GM18873 (cell line): Measurements from ENCODE around the gene VCX2.
"Not testable (repeated sequence)": the region's sequence is repeated elsewhere in the genome, so short reads cannot be mapped to it uniquely, and the experiment has no call there.

ENCODE experiments used
- ATAC-seq: cut with Tn5 transposase; IDR thresholded peaks from one replicate; pipeline ENCODE4 v1.9.1; 2021; ENCODE audit warnings: mild to moderate bottlenecking, moderate library complexity, moderate number of reproducible peaks; ENCODE audit not compliant: unreplicated experiment, low FRiP score

The VCX2 gene

DNA sequence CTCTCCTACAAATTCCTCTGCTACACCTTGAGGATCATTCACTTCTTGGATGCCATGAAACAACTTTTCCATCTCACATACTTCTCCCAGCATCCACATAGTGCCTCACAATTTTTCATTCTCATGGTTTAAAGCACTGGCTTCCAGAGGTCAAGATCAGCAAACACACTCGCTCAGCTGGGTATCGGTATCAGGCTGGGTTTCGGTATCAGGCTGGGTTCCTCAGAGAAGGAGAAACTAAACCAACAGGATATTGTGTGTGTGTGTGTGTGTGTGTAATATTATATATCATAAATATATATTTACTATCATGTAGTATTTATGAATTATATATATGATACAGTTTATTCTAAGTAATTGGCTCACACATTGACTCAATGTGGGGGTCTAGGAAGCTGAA is at the start of gene VCX2:
VCX2 (minus strand) TSS at position 99 of the 400 bp plus-strand sequence. CDS start 624 bp downstream, outside the sequence.
- not testable (repeated sequence) for ATAC-seq

DNA sequence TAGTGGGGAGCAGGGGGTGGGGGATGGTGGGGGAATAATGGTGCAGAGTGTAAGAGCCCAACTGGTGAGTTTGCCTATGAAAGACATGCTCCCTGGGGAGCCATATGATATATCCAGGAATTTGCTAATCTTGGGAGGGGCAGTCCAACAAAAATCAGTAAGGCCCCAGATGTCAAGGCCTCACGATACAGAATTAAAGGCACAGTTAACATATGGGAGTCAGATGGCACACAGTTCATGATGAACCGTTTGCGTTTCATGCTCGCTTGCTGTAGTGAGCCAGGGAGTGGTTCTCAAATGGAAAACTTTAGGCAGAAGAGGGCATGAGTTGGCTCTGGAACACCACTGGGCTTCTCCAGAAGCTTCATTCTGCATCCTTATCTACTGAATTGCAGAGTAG is 33.9 kb upstream of the VCX2 start:
- no peak for ATAC-seq

DNA sequence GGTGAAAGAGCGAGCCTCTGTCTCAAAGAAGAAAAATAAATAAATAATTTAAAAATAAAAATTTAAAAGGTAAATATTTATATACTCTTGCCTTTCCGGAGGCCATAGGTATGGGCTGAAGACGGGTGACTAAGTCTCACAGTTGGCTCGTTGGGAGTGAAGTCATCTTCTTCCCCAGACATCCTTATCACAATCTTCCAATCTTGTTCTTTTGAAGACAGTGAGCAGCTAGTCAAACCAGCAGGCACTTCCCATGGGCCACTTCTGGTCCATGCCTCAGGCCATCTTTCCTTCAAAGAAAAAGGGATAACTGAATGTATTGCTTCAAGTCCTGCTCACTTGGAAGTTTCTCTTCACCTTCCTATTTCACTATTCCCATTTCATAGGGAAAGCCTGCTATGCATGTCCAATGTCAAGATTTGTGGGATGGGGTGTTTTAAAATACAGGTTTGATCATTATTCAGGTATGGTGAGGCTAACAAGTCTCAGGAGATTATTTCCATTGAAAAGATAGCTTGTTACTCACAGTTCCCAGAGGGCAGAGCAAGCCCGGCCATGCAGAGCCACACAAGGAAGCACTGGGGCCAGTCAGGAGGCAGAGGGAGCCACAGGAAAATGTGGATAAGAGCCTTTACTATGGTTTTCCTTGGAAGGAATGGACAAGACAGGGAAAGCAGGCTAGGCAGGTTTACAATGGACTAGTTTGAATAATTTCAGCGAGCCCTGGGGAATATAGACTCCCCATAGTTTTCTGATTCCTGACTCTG is 33.3 kb upstream of the VCX2 start:
- no peak for ATAC-seq

DNA sequence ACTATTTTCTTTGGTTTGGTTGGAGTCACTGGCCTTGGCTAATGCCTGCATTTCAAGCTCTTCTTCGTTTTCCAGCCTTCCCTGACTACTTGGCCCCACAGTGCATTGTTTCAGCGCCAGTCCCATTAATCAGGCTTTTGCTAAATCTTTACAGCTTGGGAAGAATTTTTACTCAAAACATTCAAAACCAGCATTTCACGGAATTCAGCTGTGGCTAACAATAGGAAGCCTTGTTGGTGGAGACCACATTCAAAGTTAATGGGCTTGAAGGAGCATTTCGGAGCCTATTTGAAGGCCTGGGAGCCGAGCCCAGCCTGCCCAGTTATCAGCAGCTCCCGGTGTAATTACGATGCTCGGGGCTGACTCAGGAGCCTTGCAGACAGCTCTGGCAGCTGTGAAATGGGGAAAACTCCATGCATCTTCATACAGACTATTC is 30.8 kb upstream of the VCX2 start:
- no peak for ATAC-seq

DNA sequence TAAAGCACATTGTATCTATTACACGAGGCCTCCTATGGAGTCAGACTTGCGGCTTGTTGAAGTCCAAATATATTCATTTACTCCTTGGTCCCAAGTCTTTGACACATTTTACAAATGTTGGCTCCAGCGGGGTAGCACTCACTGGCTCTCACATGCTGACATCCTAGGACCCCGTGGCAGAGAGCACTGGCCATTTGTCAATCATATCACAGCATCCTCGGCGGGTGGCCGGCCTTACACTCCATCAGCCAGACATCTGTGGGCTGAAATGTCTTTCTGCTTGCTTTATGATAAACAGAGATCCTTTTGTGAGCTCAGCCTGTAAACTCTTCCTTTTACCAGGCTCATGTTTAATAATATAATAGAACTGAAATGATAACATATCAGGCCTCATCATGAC is 25.7 kb upstream of the VCX2 start:
- ATAC-seq: no peak

DNA sequence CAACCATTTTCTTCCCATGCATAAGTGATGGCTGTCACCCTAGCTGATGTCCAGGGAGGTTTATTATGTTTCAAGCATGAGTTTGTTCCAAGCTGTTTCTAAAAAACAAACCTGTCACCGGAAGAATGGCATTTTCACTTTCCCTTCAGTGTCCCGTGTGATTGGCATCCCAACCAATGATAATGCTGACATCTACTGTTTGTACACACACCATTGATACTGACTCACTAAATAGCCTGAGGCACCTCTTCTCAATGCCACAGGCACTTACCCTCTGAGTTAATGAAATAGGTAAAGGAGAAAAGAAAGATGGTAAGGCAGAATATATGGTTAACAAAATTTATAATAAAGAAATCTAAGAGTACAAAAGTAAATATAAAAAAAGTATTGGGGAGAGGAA is 23.1 kb upstream of the VCX2 start:
- ATAC-seq: no peak

DNA sequence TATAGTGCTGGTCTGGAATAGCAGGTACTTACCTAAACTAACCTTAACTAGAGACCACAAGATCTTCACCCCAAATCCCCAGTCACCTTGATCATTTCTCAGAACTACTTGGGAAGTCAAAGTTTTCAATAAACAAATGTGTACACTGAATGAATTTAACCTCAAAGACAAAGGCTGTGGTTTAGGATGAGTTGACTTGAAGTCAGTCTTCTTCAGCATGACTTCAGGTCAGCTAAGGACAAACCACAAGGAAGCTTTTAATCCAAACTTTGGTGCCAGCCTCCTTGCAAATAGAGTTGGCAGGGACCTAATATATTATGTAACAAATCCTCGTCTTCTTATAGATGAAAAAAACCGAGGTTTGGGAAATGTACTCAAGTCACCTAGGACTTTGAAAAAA is 21.2 kb upstream of the VCX2 start:
- ATAC-seq: no peak

DNA sequence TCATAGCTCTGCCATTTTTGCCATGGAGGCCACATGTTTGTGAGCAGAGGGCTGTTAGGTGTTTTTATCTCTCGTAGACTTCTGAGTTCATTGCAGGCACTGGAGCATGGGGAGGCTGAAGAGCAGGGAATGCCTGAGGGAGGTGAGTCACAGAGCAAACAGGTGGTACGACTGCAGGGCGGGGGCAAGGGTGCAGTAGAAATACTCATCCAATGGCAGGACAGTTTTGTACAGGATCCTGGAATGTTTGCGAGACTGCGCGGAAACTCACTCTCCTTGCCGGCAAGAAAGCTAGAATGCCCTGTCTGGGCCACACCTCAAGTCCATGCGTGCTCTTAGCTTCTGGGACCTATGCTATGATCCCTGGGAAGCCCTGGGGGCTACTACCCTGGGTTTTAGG is 20.0 kb upstream of the VCX2 start:
- no peak for ATAC-seq

DNA sequence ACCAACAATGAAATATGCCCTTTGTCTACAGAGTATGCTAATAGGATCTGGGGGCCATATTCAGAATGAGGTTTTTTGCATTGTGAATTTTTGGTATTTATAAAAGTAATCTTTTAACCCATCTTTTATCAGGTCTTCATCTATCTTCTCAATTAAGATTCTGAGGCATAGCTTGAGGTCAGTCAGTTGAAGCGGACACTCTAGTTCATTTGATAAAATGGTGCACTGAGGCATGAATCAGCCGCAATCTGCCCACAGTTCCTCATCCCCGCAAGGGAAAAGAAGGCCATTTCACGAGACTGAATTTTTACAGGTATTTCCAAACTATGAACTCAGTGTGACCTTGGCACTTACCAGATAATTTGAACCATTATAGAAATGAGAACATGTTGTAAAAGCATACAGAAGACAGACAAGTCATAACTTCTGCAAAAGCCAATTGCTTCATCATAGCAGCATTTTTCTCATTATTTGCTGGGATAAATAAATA is 19.3 kb upstream of the VCX2 start:
- ATAC-seq: no peak

DNA sequence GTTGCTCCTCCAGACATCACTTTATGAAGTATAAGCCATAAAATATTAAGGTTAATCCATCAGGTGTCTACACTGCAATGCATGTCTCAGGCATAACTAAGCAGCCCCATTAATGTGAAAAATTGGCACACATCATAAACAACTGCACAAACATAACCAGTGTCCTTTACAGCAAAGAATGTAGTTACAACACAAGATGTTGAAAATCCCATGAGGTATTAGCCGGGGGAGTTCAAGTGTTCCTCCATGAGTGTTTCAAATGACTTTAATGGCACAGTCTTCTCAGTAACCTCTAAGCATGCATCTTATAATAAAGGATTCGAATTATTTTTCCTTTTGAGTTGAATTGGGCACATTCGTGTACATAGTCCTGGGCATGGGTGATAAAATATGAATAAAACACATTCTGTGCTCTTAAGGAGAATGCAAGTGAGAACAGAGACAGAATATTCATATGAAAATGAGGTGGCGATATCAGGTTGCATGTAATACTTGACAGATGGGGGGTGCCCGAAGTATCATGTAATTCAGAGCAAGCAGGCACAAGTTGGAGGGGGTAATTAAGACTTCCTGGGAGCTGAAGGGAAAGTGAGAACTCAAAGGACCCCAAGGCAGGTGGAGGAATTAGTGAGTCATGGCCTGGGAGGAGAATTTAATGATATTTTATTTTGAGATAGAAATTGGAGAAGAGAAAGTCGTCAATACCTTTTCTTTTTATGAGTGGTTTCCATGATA is 18.2 kb upstream of the VCX2 start:
- ATAC-seq: no peak

DNA sequence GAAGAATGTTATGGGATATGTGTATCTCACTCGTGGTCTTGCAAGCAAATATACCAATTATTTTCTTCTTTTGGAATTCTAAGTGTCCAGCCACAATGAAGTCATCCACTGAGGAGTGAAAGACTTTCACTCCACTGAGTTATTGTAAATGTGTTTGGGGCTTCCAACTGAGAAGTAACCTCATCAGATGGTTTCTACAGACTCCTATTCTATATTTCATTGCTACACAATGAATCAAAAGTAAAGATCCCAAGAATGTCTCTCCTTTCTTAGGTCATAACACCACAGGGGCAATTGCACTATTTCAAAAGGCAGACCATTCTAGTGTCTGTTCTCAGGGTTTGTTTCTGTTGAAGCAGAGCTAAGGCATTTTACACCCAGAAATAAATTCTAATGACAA is 12.3 kb upstream of the VCX2 start:
- ATAC-seq: no peak

DNA sequence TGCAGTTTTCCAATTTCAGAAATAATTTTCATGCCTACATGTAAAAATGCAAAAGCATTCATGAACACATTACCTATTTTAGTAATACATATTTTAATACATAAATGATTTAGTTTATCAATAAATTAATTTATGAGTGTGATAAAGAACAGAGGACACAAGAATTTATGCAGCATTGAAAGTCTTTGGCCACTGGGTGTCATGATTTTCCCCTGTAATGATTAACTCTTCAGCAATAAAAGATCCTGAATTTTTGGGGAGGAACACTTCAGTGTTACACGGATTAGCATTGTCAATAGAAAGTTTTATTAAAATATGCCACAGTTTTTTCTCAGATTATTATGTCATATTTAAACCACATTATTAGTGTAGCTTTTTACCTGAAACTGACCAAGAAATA is 8.6 kb upstream of the VCX2 start:
- ATAC-seq: no peak

DNA sequence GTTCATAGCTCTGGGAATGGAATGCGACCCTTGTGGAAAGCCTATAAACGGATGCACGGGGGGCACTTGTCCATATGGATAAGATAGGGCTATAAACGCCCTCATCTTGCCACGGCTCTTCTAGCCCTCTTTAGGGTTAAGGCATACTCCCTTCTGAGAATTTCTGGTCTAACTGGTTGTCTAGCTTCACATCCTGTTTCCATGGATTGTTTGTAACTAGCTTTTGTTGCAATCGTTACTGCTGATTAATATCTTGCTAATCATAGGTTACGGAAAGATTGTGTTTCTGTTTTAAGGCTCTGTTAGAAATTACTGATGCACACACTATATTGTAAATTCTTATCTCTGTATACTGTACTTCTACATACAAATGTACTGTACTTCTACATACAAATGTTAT is 17.1 kb downstream of the VCX2 start:
- ATAC-seq: not testable (repeated sequence)

DNA sequence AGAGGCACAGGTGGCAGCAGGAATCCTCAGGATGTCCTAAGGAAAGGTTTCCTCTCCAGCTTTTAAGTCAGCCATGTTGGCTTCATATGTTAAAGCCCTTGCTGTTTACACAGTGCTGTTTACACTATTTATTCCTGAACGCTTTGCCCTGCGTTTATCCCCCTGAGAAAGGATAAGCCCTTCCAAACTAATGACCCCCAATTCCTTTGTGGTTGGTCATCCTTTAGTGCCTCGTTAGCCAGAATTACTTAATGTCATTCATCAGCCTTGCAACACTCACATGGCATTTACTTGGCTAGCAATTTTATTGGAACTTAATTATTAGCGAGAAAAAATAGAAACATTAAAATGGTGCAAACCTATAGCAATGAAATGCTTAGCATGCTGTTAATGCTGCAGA is 23.8 kb downstream of the VCX2 start:
- no peak for ATAC-seq

DNA sequence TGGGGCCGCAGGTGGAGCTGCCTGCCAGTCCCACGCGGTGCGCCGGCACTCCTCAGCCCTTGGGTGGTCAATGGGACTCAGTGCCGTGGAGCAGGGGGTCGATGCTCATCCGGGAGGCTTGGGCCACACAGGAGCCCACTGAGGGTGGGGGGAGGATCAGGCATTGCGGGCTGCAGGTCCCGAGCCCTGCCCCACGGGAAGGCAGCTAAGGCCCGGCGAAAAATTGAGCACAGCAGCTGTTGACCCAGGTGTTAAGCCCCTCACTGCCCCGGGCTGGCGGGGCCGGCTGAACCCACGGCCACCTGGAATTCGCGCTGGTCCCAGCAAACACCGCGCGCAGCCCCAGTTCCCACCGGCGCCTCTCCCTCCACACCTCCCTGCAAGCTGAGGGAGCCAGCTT is 26.1 kb downstream of the VCX2 start:
- ATAC-seq: no peak

DNA sequence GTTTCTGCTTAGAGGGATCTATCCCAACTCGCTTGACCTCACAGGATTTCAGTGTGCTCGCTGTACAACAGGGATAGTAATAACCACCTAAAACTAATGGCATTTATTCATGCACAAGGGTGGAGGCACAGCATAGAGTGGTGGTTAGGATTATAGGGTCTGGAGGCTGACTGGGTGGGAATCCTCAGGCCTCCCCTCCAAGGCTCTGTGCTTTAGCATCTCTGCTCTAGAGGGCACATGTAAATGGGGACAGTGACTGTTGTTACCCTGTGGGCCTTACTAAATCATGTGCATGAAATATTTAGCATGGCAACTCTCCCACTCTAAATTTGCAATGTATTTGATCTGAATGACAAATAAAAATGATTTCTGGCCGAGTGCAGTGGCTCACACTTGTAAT is 29.2 kb downstream of the VCX2 start:
- no peak for ATAC-seq

DNA sequence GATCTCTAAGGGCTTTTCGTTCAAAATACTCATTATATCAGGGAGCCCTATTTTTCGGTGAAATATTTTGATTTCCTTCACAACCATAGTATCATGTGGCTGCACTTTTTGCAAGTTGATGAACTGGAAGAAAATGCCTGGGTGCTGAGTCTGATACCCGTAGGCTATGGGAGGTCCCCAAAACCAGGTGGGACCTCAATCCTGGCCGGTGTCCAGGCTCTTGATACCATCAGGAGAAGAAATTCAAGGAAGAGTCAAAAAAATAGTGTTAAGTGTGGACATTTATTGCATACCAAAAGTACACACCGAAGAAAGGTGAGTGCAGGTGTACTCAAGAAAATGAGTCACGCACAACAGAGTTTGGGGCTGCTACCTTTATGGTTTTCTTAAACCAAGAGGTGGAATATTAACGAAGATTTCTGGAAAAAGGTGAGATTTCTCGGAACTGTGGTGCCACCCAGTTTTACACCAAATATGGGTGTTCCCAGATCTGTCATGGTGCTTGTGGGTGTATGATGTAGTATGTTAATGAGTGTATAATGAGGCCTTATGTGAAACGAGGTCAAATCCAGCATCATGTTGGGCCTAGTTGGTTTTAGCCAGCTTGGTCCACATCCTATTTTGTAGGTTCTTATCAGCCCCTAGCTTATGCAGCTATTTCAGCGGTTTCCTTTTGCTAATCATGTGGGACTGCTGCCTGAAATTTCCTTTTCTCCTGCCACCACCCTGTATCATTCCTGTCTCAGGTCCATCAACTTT is 29.9 kb downstream of the VCX2 start:
- no peak for ATAC-seq

DNA sequence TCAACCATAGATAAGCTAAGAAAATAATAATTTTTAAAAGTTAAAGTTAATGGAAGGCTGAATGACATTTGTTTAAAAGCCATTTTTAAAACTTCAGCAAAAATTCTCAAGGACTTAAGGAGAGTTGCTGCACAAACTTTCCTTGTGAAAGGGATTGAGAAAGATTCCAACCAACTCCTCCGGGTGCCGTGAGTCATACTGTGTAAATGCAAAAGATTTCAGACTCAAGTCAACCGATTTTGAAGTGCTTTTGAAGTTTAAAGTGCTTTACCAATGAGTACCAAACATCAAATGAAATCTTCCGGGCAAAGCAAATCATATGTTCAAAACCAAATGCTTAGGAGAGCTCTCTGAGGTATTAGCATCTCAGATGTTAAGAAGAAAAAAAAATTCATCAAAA is 31.4 kb downstream of the VCX2 start:
- no peak for ATAC-seq

DNA sequence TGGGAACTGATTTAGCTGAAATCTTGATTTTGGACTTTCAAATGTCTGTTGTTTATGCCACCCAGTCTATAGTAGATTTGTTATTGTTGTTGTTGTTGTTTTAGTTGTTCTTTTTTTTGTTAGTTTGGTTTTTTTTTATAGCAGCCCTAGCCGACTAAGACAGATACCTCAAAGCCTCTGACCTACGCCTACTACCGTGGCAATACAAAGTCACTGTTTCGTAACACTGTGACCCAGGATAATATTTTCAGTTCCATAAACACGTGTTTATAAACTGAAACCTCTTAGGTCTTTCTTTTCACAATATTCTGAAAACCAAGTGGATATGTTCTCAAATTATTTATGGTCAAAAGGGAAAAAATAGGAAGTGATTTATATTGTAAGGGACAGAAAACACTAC is 32.8 kb downstream of the VCX2 start:
- ATAC-seq: no peak

DNA sequence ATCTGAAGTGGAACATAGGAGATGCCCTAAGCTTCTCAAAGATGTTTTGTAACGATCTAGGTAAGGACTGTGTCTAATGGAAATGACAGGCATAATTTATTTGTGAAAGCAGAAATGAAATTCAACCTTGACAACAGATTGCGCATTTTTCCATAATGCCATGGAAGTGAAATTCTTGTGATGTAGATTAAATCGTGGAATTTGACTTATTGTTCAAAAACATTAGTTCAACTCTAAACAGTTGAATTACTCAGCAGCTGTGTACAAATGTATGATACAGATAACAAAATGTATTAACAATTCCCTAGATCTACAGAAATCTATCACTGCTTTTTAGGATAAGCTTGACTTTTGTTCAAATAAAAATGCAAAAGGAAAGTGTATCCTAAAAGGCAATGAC is 44.4 kb downstream of the VCX2 start:
- no peak for ATAC-seq

DNA sequence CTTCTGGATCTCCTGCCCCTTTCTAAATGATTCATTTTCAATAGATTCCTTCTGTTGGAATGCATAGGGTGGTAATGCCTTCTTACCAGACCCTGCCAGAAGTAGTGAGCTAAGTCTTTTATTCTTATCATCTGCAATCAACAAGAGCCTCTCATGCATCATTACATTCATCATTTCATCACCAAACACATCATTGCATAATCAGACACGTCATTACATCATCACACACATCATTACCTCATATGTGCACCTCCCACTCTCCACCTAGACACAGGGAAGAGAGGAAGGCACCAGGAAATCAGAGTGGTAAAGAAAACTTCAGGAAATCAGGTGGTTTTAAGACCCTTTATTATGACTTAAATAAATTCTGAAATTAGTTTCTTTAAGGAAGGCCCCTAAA is 45.0 kb downstream of the VCX2 start:
- no peak for ATAC-seq
